ENCODE data around the gene HS6ST1.

HS6ST1 gene

DNA sequence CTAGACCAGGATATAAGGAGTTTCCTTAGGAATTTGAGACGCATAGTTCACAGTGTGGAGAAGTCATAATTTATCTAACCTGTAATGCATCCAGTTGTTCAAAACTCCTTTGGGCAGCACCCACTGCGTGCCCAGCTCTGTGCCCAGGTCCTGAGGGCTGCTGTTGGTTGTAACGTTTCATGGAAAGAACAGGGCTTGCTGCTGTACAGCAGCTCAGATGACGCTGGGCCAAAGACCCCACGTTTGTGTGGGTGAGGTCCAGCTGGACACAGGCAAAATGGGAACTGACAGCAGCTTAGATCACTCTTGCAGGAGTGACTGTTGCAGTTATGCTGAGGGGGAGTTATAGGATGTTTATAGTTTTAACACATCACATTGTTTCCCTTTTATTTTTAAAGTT is 30.0 kb upstream of the HS6ST1 start:
- FAIRE-seq (no peak), DNase-seq (ENCODE audit: low spot score) (no peak)

DNA sequence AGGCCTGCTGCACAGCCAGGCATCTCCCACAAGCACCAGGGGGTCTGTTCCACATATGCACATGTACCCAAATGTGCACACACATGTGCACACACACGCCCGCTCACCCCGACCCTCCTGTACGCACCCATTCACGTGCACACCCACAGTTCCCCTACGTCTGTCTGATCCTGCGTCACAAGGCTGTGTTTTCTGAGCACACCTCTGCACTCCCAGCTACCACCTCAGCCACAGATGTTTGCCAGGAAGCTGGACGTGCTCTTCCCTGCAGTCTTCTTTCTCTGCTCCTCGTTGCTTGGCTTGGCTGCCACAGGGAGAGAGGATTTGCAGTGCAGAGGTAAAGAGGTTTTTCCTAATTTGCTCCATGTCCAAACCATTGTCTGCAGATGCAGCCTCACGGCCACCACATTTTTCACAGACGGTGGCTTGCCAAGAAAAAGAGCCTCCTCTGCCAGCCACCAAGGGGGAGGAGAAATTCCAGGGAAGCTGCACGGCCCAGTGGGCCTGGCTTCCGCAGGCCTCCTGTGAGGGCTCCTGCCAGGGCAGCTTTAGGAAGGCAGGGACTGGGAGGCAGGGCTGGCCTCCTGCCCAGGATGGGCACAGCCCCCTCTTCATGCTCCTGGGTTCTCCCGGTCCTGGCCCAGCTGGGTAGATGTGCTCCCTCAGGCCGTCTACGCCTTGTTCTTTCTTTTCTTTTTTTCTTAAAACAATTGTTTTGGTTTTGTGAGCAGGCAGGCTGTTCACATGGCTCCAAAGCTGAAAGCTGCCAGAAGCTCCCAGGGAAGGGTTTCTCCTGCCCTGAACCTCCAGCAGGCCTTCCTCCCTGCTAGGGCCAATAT is 29.3 kb upstream of the HS6ST1 start:
- FAIRE-seq (peak; percentile 93), DNase-seq (ENCODE audit: low spot score) (peak; percentile 85)

DNA sequence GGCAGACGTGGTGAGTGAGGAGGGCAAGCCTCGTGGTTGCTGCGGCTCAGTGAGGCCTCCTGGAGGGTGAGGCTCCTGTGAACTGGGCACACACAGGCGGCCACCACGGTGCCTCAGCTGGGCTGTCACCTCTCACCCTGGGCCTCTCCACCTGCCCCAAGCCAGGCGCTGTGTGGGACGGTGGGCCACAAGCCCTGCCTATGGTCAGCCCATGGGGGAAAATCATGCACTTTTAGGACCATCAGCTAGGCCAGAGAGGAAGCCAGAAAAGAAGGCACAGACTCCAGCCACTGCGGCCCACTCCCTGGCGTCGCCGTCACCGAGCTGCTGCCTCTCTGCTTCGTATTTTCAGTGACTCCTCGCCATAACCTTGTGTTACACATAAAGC is 28.5 kb upstream of the HS6ST1 start:
- DNase-seq (ENCODE audit: low spot score): no peak

DNA sequence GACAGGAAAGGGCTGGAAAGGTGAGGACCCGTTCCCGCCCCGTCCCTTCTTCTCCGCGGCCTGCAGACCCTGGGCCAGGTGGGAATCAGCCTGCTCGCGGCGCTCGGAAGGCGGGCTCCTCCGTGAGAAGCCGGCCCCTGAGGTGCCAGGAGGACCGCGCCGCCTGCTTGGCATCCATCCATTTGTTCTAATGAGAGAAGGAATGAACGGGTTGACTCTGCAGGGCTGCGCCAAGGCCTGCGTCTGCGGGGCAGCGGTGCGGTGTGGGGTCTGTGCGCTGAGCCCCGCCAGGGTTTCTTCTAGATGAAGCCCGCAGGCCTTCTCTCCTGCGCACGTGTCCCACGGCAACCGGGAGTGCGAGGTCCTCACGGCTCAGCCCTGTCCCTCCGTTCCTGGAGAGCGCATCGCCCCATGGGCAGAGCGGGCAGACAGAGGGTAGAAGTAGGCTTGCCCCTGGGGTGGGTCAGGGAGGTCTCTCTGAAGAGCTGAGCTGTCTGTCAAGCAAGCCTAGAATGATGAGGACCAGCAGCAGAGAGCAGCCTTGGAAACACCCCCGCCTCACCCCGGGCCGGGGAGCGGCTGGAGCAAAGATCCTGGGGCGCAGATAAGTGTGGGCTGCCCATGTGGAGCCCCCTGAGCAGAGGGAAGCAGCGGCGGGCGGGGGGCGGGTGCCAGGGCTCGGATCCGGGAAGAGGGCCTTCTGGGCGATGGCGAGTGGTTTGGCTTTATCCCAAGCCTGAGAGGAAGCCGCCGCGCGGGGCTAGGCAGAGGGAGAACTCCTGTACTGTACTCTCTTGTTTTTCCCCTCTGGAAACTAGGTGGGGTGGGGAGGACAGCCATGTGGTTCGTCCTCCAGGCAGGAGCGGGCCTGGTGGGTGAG is 27.9 kb upstream of the HS6ST1 start:
- no peak for DNase-seq (ENCODE audit: low spot score)
- FAIRE-seq: no peak

More for the DNA sequence above, 28.5 kb upstream of the HS6ST1 start:
- no peak for FAIRE-seq

DNA sequence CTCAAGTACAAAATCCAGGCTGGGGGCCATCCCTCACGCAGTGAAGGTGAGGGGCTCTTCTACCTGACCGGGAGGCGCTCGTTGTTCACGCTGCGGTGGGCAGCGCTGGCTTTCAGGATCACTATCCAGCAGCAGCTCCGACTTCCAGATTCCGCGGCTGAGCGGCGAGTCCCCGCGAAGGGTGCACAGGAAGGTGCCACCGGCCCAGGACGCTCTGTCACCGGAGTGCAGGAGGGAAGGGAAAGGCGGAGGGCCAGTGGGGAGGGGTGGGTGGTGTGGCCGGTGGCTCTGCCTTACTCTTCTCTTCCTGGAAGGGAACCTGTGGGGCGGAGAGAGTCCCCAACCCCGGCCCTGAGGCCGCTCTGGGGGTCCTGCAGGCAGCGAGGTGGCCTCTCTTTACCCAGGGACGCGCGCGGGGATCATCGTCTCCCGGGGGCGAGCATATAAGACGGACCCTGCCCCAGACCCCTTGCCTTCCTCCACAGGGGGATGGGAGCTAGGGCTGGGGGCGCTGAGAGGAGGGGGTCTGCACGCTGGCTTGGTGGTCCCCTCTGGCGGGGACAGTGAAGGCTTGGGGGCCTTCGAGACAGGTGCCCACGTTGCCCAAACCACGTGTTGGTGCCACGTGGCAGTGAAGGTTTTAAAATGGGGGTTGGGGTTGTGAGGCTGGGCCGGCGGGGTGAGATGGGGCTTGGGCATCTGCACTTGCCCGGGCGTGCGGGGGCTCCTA is 26.9 kb upstream of the HS6ST1 start:
- no peak for FAIRE-seq

DNA sequence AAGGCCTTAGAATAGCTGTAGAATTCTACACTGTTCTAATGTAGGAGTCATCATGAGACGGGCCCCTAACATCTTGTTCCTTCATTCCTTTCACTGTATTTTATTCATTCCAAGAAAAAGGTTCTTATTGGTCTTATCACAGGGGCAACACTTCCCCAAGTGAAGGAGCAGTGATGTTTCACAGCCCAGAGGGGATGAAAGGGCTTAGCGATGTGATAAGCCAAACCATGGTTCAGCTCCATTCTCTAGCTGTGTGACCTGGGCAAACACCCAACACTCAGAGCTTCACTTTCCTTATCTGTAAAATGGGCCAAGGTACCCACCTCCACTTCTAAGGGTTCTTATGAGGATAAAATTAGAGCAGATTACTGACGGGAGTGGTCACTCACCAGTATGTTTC is 25.4 kb upstream of the HS6ST1 start:
- DNase-seq (ENCODE audit: low spot score): no peak
- no peak for FAIRE-seq

More for the DNA sequence above, 26.9 kb upstream of the HS6ST1 start:
- DNase-seq (ENCODE audit: low spot score): no peak

GRCh38 chr2:128343459-128343858 is 24.8 kb upstream of the HS6ST1 start:
- DNase-seq (ENCODE audit: low spot score) (no peak), FAIRE-seq (no peak)

- DNase-seq (ENCODE audit: low spot score) (no peak), FAIRE-seq (no peak)
Observed at GRCh38 chr2:128342550-128342949, 23.9 kb upstream of the HS6ST1 start.

GRCh38 chr2:128341621-128342020 is 23.0 kb upstream of the HS6ST1 start:
- DNase-seq (ENCODE audit: low spot score): no peak
- no peak for FAIRE-seq

DNA sequence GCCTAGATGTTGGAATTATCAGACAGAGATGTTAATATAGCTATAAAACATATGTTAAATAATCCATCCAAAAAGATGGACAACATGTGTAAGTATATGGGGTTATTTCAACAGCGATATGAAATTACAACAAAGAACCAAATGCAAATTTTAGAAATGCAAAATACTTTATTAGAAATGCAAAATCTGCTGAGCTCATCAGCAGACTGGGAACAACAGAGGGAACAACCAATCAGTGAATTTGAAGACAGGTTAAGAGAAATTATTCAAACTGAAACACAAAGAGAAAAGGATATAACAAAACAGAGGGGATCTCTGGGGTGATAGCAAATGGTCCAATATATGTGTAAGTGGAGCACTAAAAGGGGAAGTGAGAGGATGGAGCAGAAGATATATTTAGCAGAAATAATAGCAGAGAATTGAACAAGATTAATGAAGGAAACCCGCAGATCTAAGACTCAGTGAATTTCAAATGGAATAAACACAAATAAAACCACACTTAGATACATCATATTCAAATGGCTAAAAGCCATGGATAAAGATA is 13.5 kb upstream of the HS6ST1 start:
- DNase-seq (ENCODE audit: low spot score): no peak
- FAIRE-seq: no peak

- DNase-seq (ENCODE audit: low spot score): no peak
- FAIRE-seq: no peak
Observed at GRCh38 chr2:128330583-128330982, 11.9 kb upstream of the HS6ST1 start.

DNA sequence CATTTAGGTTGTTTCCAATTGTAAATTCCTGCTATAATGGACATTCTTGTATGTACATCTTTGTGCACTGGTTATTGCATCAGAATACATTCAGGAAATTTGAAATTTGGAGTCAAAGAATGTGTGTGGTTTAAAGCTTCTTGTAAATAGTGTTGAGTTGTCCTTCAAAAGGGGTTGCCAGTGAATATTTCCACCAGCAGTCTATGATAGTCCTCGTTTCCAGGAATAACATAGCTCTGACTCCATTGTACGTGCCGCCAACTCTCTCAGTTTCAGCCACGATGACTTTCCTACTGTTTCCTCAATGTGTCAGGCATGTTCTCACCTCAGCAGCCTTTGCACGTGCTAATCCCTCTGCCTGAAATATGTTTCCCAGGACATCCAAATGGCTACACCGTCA is 10.9 kb upstream of the HS6ST1 start:
- FAIRE-seq (no peak), DNase-seq (ENCODE audit: low spot score) (no peak)

DNA sequence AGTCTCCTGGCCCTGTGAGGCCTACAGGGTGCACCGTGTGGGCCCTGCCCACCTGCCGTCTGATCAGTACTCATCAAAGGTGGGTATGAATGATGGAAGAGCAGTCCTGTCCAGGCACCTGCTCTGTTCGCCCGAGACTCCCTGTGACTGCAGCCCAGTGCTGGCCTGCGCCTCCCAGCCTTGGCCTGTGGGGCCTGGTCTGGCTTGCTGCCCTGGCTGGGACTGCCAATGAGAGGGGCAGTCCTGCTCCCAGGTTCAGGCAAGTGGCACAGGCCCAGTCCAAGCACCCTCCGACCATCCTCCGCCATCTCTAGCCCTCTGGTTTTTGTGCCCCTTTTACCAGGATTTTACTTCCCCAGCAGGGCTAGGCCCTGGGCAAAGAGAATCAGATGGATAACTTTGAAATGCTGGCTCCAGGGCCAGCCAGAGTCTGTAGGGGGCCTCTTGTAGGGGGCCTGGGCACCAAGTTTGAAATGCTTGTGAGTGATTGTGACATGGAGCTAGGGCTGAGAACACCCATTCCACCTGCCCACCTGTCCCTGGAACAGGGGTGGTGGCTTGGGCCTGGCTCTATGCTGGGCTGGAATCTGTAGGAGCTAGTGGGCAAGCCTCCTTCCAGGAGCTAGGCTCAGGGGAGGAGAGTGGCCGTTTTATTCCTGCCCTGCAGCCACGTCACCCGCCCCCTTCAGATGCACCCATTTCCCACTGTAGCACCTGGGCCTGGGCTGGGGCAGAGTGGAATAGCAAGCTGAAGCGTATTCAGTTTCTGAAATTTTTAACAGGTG is 8.7 kb upstream of the HS6ST1 start:
- FAIRE-seq: no peak
- no peak for DNase-seq (ENCODE audit: low spot score)

DNA sequence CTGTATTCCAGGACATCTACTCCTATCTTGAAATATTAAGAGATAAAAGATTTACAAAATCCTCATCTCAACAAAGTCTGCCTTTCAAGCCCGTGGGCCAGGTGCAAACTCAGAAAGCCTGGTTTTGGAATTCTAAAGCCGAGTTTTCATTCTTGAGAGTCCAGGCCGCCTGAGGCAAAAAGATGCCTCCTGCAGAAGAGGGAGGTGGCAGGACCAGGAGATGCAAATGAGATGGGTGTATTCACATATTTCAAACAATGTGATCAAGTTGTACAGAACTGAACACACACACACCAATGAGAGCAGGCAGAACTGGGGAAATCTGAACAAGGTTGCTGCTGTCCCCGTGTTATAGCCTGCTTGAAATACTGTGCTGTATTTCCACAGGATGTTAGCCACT is 7.7 kb upstream of the HS6ST1 start:
- FAIRE-seq: no peak
- DNase-seq (ENCODE audit: low spot score): no peak

DNA sequence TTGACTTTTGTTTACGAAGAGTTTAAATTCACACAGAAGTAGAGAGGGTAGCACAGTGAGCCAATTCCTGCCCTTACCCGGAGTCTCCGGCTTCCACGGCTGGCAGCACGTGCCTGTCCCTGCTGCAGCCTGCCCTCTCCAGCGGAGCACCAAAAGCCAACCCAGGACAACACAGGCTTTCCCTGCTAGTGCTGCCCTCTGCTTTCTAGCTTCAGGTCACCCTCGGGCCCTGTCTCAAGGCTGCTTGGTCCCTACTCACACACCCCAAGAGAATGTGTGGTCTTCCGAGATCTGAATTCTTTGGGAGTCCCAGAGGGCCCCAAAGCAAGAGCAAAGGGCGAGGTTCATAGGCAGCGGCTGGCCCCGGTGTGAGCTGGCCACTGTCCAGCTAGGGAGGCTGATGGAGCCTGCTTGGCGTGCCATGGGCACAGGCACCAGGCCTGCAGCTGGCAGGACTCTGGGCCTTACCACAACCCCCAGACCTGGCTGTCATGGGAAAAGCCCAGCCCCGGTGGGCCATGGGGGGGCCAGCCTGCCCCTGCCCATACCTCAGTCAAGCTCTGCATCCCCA is 7.0 kb upstream of the HS6ST1 start:
- FAIRE-seq: no peak
- DNase-seq (ENCODE audit: low spot score): no peak

GRCh38 chr2:128324897-128325410 is 6.3 kb upstream of the HS6ST1 start:
- DNase-seq (ENCODE audit: low spot score) (no peak), FAIRE-seq (no peak)

- FAIRE-seq (peak; percentile 55), DNase-seq (ENCODE audit: low spot score) (no peak)
Observed at GRCh38 chr2:128324008-128324896, 5.6 kb upstream of the HS6ST1 start.

- FAIRE-seq (no peak), DNase-seq (ENCODE audit: low spot score) (no peak)
Observed at GRCh38 chr2:128323555-128323931, 4.9 kb upstream of the HS6ST1 start.
